GM23248 (cell line): Measurements from ENCODE around the gene DUSP10. TPM values are rescaled to one million over a fixed set of nuclear protein-coding genes. Genes with fewer than 3 reads are reported as not detected.
A peak's percentile ranks its signal among the peaks of the same experiment; 100 is the strongest.

Experiments
- DNase-seq: peaks from one replicate; pipeline ENCODE4 v3.0.0-alpha.2; 2015
- H2AFZ ChIP-seq: fragments of 200-600 bp; sonication (generic); 2 replicates; pipeline ENCODE4 v1.6.1; 2016; ENCODE audit warnings: antibody characterized with exemption
- H3F3A ChIP-seq: fragments of 200-600 bp; sonication (generic); 2 replicates; pipeline ENCODE4 v1.6.1; 2016; ENCODE audit warnings: mild to moderate bottlenecking, antibody characterized with exemption, mixed run types; ENCODE audit not compliant: insufficient read depth
- H3K27ac ChIP-seq: fragments of 200-600 bp; sonication (generic); 2 replicates; pipeline ENCODE4 v1.5.1; 2016; ENCODE audit warnings: mild to moderate bottlenecking
- H3K27me3 ChIP-seq: fragments of 200-600 bp; sonication (generic); replicated peaks from 2 replicates; pipeline ENCODE4 v1.6.1; 2016; ENCODE audit warnings: mild to moderate bottlenecking; ENCODE audit not compliant: insufficient read depth
- H3K36me3 ChIP-seq: fragments of 200-600 bp; sonication (generic); 2 replicates; pipeline ENCODE4 v1.6.1; 2016; ENCODE audit warnings: low read depth, mild to moderate bottlenecking
- H3K4me1 ChIP-seq: fragments of 200-600 bp; sonication (generic); 2 replicates; pipeline ENCODE4 v1.6.1; 2016; ENCODE audit warnings: mild to moderate bottlenecking; ENCODE audit not compliant: insufficient read depth
- H3K4me2 ChIP-seq: fragments of 200-600 bp; sonication (generic); one replicate; pipeline ENCODE4 v1.6.1; 2016; ENCODE audit warnings: mild to moderate bottlenecking; ENCODE audit not compliant: unreplicated experiment
- H3K4me3 ChIP-seq: fragments of 200-600 bp; sonication (generic); 2 replicates; pipeline ENCODE4 v1.5.1; 2016; ENCODE audit warnings: mild to moderate bottlenecking
- H3K79me2 ChIP-seq: fragments of 200-600 bp; sonication (generic); 2 replicates; pipeline ENCODE4 v1.6.1; 2016; ENCODE audit warnings: mild to moderate bottlenecking; ENCODE audit not compliant: insufficient read depth
- H3K9ac ChIP-seq: fragments of 200-600 bp; sonication (generic); 2 replicates; pipeline ENCODE4 v1.6.1; 2016; ENCODE audit warnings: mild to moderate bottlenecking
- H3K9me2 ChIP-seq: fragments of 200-600 bp; sonication (generic); 2 replicates; pipeline ENCODE4 v1.6.1; 2016; ENCODE audit warnings: mixed run types, mild to moderate bottlenecking, moderate library complexity; ENCODE audit not compliant: insufficient read depth
- H3K9me3 ChIP-seq: fragments of 200-600 bp; sonication (generic); one replicate; pipeline ENCODE4 v1.6.1; 2017; ENCODE audit warnings: low read depth
- H4K20me1 ChIP-seq: fragments of 200-600 bp; sonication (generic); 2 replicates; pipeline ENCODE4 v1.6.0; 2016; ENCODE audit not compliant: insufficient read depth
- EZH2 ChIP-seq: fragments of 200-600 bp; sonication (generic); IDR thresholded peaks from 2 replicates; pipeline ENCODE4 v1.6.1; 2018; ENCODE audit warnings: antibody characterized with exemption, mild to moderate bottlenecking; ENCODE audit not compliant: insufficient read depth, poor library complexity, severe bottlenecking
- EZH2phosphoT487 ChIP-seq: fragments of 200-600 bp; sonication (generic); IDR thresholded peaks from 2 replicates; pipeline ENCODE4 v1.6.1; 2018; ENCODE audit warnings: antibody characterized with exemption, moderate library complexity, mild to moderate bottlenecking, low read depth; ENCODE audit not compliant: insufficient read depth
- WGBS, 2 experiments: methylation state at CpG; one replicate each; pipeline ENCODE4 v1.1.6; 2015 to 2017; ENCODE audit warnings: low lambda C conversion rate in 2 of 2, low coverage in 1 of 2; ENCODE audit errors: missing lambda C conversion rate in 2 of 2; 5-methylcytosine and 5-hydroxymethylcytosine counted together
- in situ Hi-C: fragments of 300-500 bp; cut with MboI; formaldehyde crosslinking; loops from 2 replicates; pipeline ENCODE4 v1.15.0; 2020
- polyA plus RNA-seq: library from polyadenylated mRNA; unstranded; fragments of >200 nt; fragmentation: Nextera tagmentation; extraction: Ambion mirVana; gene quantifications from 2 replicates; pipeline ENCODE4 v1.2.1, GENCODE V29; 2016
- total RNA-seq: library from RNA; depleted of rRNA; stranded (reverse); fragments of >200 nt; shearing (Covaris generic); gene quantifications from 2 replicates; pipeline ENCODE4 v1.2.3, GENCODE V29; 2014

DUSP10 gene
- total and polyA plus RNA-seq, 2 experiments from 2014 or later = 10.5 to 16.4 TPM

- no peaks in the 10 kb centered on the region for H3K36me3 ChIP-seq
- H4K20me1 ChIP-seq = no peaks in the 10 kb centered on the region
- H3K27me3 ChIP-seq = no peaks in the 10 kb centered on the region
- DNase-seq = peak; percentile 48
- H3K4me3 ChIP-seq = no peak overlapping the region
- H3K9me2 ChIP-seq = no peaks in the 10 kb centered on the region
- 42 to 45% methylated on average over 6 of the region's 6 CpGs for WGBS, 2 experiments
- peaks cover 24% of the 10 kb centered on the region for H3F3A ChIP-seq
- H3K4me1 ChIP-seq = peaks cover 52% of the 10 kb centered on the region
- H3K4me2 ChIP-seq = peak overlapping the region; percentile 51
- H3K9ac ChIP-seq = no peak overlapping the region
- peaks cover 92% of the 10 kb centered on the region for H3K79me2 ChIP-seq
- H3K27ac ChIP-seq = 0 out of 2 replicates have a peak overlapping the region, but pooled peaks have one; percentile 16
- in situ Hi-C loops = loop anchor here (10.0 kb wide), 1 partner anchor 245 kb away; no protein-coding TSS in a partner anchor
- H3K9me3 ChIP-seq = no peaks in the 10 kb centered on the region
- TF ChIP-seq EZH2phosphoT487 (no peak), EZH2 (no peak)
- no peak overlapping the region for H2AFZ ChIP-seq
These were observed 12.0 kb downstream of the DUSP10 start for GRCh38 chr1:221729771-221730330.

DNA sequence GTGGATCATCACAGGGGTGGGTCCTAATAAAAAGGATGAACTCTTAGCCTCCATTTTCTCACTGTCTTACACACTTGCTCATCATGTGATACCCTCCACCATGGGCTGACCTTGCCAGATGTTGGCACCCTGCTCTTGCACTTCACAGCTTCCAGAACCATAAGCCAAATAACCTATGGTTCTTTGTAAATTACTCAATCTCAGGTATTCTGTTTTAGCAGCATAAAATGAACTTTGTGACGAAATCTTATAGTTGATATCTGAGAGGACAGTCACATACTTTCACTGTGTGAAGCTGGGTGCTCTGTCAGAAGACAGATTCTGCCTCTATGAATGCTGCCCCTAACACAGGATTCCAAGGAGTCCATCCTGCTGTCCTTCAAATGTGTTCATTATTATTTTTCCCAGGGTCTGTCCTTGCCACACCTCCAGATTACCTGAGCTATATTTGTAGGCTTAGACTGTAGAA, 13.8 kb downstream of the DUSP10 start:
- Histone ChIP-seq H3K9ac (no peak overlapping the region), H4K20me1 (no peaks in the 10 kb centered on the region)
- no peak for TF ChIP-seq EZH2
- no peak for TF ChIP-seq EZH2phosphoT487

GRCh38 chr1:221727146-221728036, 14.5 kb downstream of the DUSP10 start:
- no peak overlapping the region for H3K4me3 ChIP-seq
- H3F3A ChIP-seq = peaks cover 36% of the 10 kb centered on the region
- H3K4me2 ChIP-seq = no peak overlapping the region
- no peak overlapping the region for H2AFZ ChIP-seq
- peaks cover 92% of the 10 kb centered on the region for H3K79me2 ChIP-seq
- no peaks in the 10 kb centered on the region for H3K9me3 ChIP-seq
- H3K36me3 ChIP-seq = no peaks in the 10 kb centered on the region
- no peaks in the 10 kb centered on the region for H3K27me3 ChIP-seq
- TF ChIP-seq EZH2phosphoT487 (no peak), EZH2 (no peak)
- no peak for DNase-seq
- H3K27ac ChIP-seq = no peak overlapping the region
- no peak overlapping the region for H3K9ac ChIP-seq
- WGBS, 2 experiments = 95 to 98% methylated on average over 3 of the region's 3 CpGs
- in situ Hi-C loops = no loop called here
- no peaks in the 10 kb centered on the region for H3K9me2 ChIP-seq
- H4K20me1 ChIP-seq = no peaks in the 10 kb centered on the region
- peaks cover 59% of the 10 kb centered on the region for H3K4me1 ChIP-seq

More for the DNA sequence above, 13.8 kb downstream of the DUSP10 start:
- Histone ChIP-seq H3K4me1 (peaks cover 57% of the 10 kb centered on the region), H3K36me3 (no peaks in the 10 kb centered on the region), H3K4me3 (no peak overlapping the region), H3K27ac (no peak overlapping the region), H3K79me2 (peaks cover 92% of the 10 kb centered on the region), H3K9me3 (no peaks in the 10 kb centered on the region), H3K9me2 (no peaks in the 10 kb centered on the region), H3K27me3 (no peaks in the 10 kb centered on the region), H3F3A (peaks cover 36% of the 10 kb centered on the region), H2AFZ (no peak overlapping the region), H3K4me2 (no peak overlapping the region)
- in situ Hi-C loops = no loop called here
- 100% methylated on average over 1 of the region's 1 CpG for WGBS, 2 experiments
- no peak for DNase-seq

DNA sequence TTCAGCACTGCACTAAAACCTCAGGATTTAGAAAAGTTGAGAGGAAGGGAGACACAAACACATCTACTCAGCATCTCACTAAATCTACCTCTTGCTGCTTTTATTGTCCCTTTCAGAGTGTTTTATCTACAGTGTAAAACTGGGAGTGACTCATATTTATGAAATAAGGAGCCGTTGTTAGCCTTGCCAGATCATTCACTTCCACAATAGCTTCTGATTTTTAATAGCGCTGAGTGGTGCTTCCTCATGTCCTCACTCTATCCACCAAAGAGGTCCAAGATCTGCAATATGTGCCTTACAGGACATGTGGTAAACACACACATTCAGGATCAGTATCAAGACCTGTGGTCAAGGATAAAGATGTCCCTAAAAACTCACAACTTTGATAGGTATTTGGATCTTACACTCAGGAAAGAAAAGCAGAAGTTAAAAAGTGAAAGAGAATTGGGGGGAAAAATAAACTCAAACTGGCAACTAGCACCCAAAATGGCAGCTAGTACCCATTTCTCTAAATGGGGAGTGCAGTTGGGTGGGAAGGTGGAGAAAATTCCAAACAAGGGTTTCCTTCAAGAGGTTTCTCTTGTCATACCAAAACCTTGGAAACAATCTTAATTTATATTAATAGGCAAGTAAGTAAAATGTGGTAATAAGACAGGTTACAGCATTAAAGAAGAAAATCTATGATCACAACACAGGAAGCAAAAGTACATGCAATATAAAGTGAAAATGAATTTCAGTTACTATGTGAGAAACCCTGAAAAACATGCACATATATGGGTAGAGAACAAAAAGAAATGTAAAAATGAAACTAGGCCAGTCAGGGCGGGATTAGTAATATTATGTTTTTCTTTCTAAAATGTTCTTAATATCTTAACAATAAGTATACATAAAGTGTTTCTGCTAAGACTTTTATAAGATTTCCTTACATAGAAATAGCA, 15.9 kb downstream of the DUSP10 start:
- H3K36me3 ChIP-seq = no peaks in the 10 kb centered on the region
- H3K79me2 ChIP-seq = peaks cover 92% of the 10 kb centered on the region
- H3K9me3 ChIP-seq = no peaks in the 10 kb centered on the region
- H3K27ac ChIP-seq = peak overlapping the region; percentile 57
- H3K9ac ChIP-seq = peak overlapping the region; percentile 45
- H2AFZ ChIP-seq = peak overlapping the region; percentile 57
- 36 to 37% methylated on average over 3 of the region's 3 CpGs for WGBS, 2 experiments
- TF ChIP-seq EZH2phosphoT487 = no peak
- peak; percentile 83 for DNase-seq
- H3K4me2 ChIP-seq = peak overlapping the region; percentile 81
- H3K4me1 ChIP-seq = peaks cover 61% of the 10 kb centered on the region
- no peaks in the 10 kb centered on the region for H3K9me2 ChIP-seq
- H3K27me3 ChIP-seq = no peaks in the 10 kb centered on the region
- peaks cover 38% of the 10 kb centered on the region for H3F3A ChIP-seq
- H4K20me1 ChIP-seq = no peaks in the 10 kb centered on the region
- in situ Hi-C loops = no loop called here
- H3K4me3 ChIP-seq = peak overlapping the region; percentile 51
